Psoas muscle (tissue), 8 donors: ENCODE data around the gene SHE. TPM values are rescaled to one million over a fixed set of nuclear protein-coding genes. Genes with fewer than 3 reads are reported as not detected.

Experiments
- ATAC-seq, 4 donors: fragments of 200-7000 bp; cut with Tn5 transposase; one replicate each; pipeline ENCODE4 v1.9.1; 2020; ENCODE audit warnings: moderate library complexity in 3 of 4, mild to moderate bottlenecking in 2 of 4
- DNase-seq, 2 donors: peaks; one replicate each; pipeline ENCODE4 v3.0.0-alpha.2; 2020
- H3K27ac ChIP-seq: fragments of 200-600 bp; one replicate; pipeline ENCODE4 v1.8.0; 2022
- H3K27me3 ChIP-seq, 3 donors: fragments of 200-600 bp in 1 of 3; one replicate each; pipeline versions ENCODE4 v1.6.1 to v1.8.0; 2013 to 2022; ENCODE audit warnings: low read length in 2 of 3, mild to moderate bottlenecking in 2 of 3, moderate library complexity in 1 of 3; ENCODE audit not compliant: insufficient read depth in 3 of 3
- H3K36me3 ChIP-seq, 2 donors: fragments of 200-600 bp in 1 of 2; one replicate each; pipeline versions ENCODE4 v1.6.1 to v1.8.0; 2013 to 2022; ENCODE audit warnings: low read depth in 1 of 2, mild to moderate bottlenecking in 1 of 2, moderate library complexity in 1 of 2; ENCODE audit not compliant: insufficient read depth in 1 of 2
- H3K4me1 ChIP-seq: fragments of 200-600 bp; one replicate; pipeline ENCODE4 v1.8.0; 2022
- H3K4me3 ChIP-seq: fragments of 200-600 bp; one replicate; pipeline ENCODE4 v1.8.0; 2022; ENCODE audit warnings: mild to moderate bottlenecking
- H3K9me3 ChIP-seq: fragments of 200-600 bp; one replicate; pipeline ENCODE4 v1.8.0; 2022
- CTCF ChIP-seq: fragments of 200-600 bp; IDR thresholded peaks from one replicate; pipeline ENCODE4 v1.8.0; 2022; ENCODE audit warnings: antibody characterized with exemption
- WGBS, 3 donors: extraction: QIAGEN DNeasy Blood & Tissue Kit; methylation state at CpG; one replicate each; pipeline versions ENCODE4 v1.1.6 to v1.1.7; 2013; 5-methylcytosine and 5-hydroxymethylcytosine counted together
- intact Hi-C, 2 donors: fragments of 100-400 bp; cut with DNase I; formaldehyde crosslinking; loops; one replicate each; pipeline versions ENCODE4 v1.11.0 to v1.14.2; 2022
- long read RNA-seq, 2 donors: library from polyadenylated mRNA; unstranded; transcript quantifications; one replicate each; pipeline ENCODE4 v2.0.0, GENCODE V29; 2021
- polyA plus RNA-seq, 3 donors: library from polyadenylated mRNA; stranded (reverse); fragments of 200-250 nt; gene quantifications; one replicate each; pipeline ENCODE4 v1.2.3, GENCODE V29; 2013
- total RNA-seq, 4 donors: library from RNA; stranded (reverse); fragmentation: NEBNext Ultra II Directional in 2 of 4; extraction: Animal tissue kit (Norgen Biotek cat#: 25700) in 2 of 4; gene quantifications; one replicate each; pipeline versions ENCODE4 v1.2.1 to v1.2.4, GENCODE V29; 2021 to 2023
- donor health status: healthy with polysubstance abuse.
- donor health status: DM: no; HTN: no; CAD: no; lungs with moderate emphysema.
- donor health status: Bipolar disorder and iron deficiency.
- donor health status: healthy.
- donor health status: DM: yes; HTN: yes; CAD: no.
- donor health status: DM: no; HTN: no; CAD: no.
- donor health status: DM: no; HTN: no; CAD: no.
- donor health status: DM: yes; HTN: yes; CAD: no.

SHE gene
- total RNA-seq (1 to 10 TPM; 5.6 to 7.4 (median 7.0) TPM), polyA plus RNA-seq (1 to 10 TPM; 4.0 to 6.2 (median 4.3) TPM)
- long read RNA-seq, donor 1, full-length matches to known transcripts, result 14 of 26 reads
- long read RNA-seq, donor 1, partial matches to known transcripts, result 3 of 26 reads
- long read RNA-seq, donor 1, other reads (novel, unspliced or antisense), result 9 of 26 reads
- long read RNA-seq, donor 2, full-length matches to known transcripts, result 8 of 22 reads
- long read RNA-seq, donor 2, partial matches to known transcripts, result 8 of 22 reads
- long read RNA-seq, donor 2, other reads (novel, unspliced or antisense), result 6 of 22 reads

DNA sequence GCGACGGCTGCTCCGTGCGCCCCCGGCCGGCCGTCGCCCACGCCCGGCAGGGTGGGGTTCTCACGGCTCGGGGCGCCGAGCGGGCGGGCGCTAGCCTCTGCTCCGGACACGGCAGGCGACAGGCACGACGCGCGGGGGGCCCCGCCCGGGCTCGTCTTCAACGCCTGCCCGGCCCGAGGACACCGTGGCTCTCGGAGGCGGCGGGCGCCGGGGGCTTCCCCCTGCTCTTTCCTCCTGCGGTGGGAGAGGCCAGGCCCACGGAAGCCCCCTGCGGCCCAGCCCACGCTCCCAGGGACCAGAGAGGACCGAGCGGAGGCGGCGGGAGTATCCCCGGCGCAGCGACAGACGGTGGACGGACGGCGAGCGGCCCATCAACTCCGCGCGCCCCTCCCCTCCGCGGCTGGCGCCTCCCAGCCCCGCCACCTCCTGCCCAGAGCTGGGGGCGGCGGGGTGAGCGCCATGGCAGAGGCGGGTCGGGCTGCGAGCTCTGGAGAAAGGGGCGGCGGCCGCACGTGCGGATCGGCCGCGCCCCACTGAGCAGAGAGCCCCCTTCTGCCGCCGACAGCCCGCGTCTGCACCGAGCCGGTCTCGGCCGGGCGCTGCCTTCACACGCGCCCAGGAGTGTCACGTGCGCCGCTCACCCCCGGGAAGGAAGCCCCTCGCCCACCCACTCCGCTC lies at the start of gene SHE, which contains the start of gene TDRD10:
SHE (minus strand) TSS at position 347 of the 678 bp plus-strand sequence. CDS start 386 bp downstream, outside the sequence.
TDRD10 (plus strand) TSS at position 154 of the 678 bp plus-strand sequence. CDS start 4,685 bp downstream, outside the sequence.
- intact Hi-C loops, result no loop called here

DNA sequence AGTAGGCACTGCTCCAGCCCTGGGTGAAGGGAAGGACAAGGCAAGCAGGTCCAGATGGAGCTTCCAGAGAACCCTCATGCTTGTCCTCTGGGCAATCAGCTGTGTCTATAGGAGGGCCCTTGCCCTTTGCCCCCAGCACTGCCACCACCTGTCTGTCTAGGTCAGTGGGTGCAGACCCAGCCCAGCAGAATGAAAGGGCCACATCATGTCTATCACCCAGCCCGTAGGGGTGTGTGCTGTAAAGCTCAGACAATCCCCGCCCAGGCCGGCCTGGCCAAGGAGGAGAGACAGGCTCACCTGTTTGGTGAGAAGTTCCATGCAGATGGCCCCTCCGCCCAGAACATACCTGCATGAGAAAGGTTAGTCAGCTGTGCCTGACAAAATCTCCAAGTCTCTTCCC lies 49.3 kb upstream of the SHE start:
- 90 to 100% (median 91%) methylated on average over 4 of the region's 4 CpGs for WGBS, 3 donors
- ATAC-seq, result no peak
- H3K4me3 ChIP-seq, result no peak overlapping the region
- DNase-seq, result no peak
- H3K4me1 ChIP-seq, result peaks cover 30% of the 10 kb centered on the region
- H3K9me3 ChIP-seq, result no peaks in the 10 kb centered on the region
- intact Hi-C loops, result loop anchor here in 1 of 2 donors (10.0 kb wide), 1 partner anchor 503 kb away; the partner anchor contains the start of gene ADAM15
- no peak for TF ChIP-seq CTCF
- peaks cover 28 to 81% of the 10 kb centered on the region in 2 donors for H3K36me3 ChIP-seq
- no peaks in the 10 kb centered on the region for H3K27me3 ChIP-seq
- H3K27ac ChIP-seq, result no peak overlapping the region

More for the DNA sequence above, at the start of gene SHE, which contains the start of gene TDRD10:
- Histone ChIP-seq H3K36me3 (no peaks in the 10 kb centered on the region), H3K4me1 (no peaks in the 10 kb centered on the region), H3K9me3 (peaks cover 6% of the 10 kb centered on the region), H3K27ac (peak within 1 kb of the TSS; percentile 50), H3K4me3 (peak within 1 kb of the TSS; percentile 67), H3K27me3 (peaks cover 3 to 67% (median 16%) of the 10 kb centered on the region in 3 donors)
- DNase-seq (peak; percentile 59 to 64), ATAC-seq (peak; percentile 21 to 72 (median 55))
- WGBS, 3 donors, result 0 to 2% (median 2%) methylated on average over 30 to 90 of the region's 90 CpGs
- TF ChIP-seq CTCF, result no peak

DNA sequence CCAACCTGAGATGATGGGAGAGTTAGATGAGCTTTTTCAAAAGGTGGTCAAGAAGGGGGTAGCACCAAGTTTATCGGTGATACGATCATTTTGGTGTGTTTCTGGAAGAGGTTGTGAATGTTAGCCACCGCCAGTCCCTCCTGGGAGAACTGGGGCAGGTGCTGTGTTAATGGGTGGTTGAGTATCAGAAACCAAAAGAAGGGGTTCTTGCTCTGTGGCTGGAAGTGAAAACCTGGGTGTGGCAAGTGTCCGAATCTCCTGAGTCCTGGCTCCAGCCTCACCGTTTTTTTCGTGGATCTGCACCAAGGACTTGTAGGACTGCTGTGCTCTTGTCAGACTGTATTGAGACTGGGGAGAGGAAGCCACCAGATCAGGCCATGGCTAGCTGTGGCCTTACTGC lies 48.4 kb upstream of the SHE start:
- intact Hi-C loops, result loop anchor here in 1 of 2 donors (10.0 kb wide), 1 partner anchor 504 kb away; the partner anchor contains the start of gene ADAM15
- H3K4me1 ChIP-seq, result peaks cover 26% of the 10 kb centered on the region

GRCh38 chr1:154550070-154550469 lies 47.9 kb upstream of the SHE start:
- intact Hi-C loops, result loop anchor here in 1 of 2 donors (10.0 kb wide), 1 partner anchor 505 kb away; the partner anchor contains the start of gene ADAM15
- no peak for TF ChIP-seq CTCF
- Histone ChIP-seq H3K9me3 (no peaks in the 10 kb centered on the region), H3K4me1 (peaks cover 24% of the 10 kb centered on the region), H3K36me3 (peaks cover 28 to 72% of the 10 kb centered on the region in 2 donors), H3K4me3 (no peak overlapping the region), H3K27ac (no peak overlapping the region), H3K27me3 (no peaks in the 10 kb centered on the region)
- ATAC-seq, result no peak
- DNase-seq, result no peak
- 59 to 65% (median 64%) methylated on average over 5 of the region's 5 CpGs for WGBS, 3 donors

More for the DNA sequence above, 48.4 kb upstream of the SHE start:
- WGBS, 3 donors, result 71 to 80% (median 73%) methylated on average over 6 of the region's 6 CpGs
- peaks cover 28 to 78% of the 10 kb centered on the region in 2 donors for H3K36me3 ChIP-seq
- H3K27ac ChIP-seq, result no peak overlapping the region
- no peaks in the 10 kb centered on the region for H3K27me3 ChIP-seq
- no peaks in the 10 kb centered on the region for H3K9me3 ChIP-seq
- ATAC-seq, result no peak
- no peak for DNase-seq
- H3K4me3 ChIP-seq, result no peak overlapping the region
- no peak for TF ChIP-seq CTCF
